ENCODE results near the gene LAMA4.

DNA sequence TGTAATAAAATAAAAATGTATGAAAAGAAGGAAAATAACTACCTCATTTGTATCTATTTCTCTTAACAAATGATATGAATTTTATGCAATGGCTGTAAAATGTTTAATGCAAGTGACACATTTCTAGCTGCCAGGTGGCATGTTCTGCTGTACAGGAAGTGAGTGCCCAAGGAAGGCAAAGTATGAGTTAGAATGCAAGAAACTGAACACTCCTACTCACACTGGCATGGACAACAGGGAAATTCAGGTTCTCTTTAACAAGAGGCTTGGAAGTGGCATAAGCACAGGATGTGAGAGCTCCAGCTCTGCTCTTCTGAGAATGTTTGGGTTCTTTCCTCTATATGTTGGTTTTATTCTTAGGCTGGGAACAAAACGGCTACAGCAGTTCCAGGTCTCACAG is 20.4 kb upstream of the LAMA4 start:
- TF ChIP-seq CTCF (IDR thresholded peaks at IDR 0.05) (no peak), POLR2A (IDR thresholded peaks at IDR 0.05) (no peak)
